CD4-positive, CD25-positive, alpha-beta regulatory T cell (primary cell): ENCODE measurements around the gene NACAD. TPM values are rescaled to one million over a fixed set of nuclear protein-coding genes. Genes with fewer than 3 reads are reported as not detected.

ENCODE experiments used
- ATAC-seq, 2 donors: fragments of 150-1000 bp; cut with Tn5 transposase; one replicate each; pipeline ENCODE4 v1.10.0; 2021; ENCODE audit warnings: low read depth in 2 of 2, moderate number of reproducible peaks in 2 of 2, moderate library complexity in 1 of 2
- DNase-seq, 3 donors: peaks; one replicate each; pipeline versions ENCODE4 v3.0.0 to v3.0.0-alpha.2; 2012 to 2022; ENCODE audit warnings: mixed read lengths in 1 of 3
- H3K27ac ChIP-seq: one replicate; pipeline ENCODE4 v1.7.0; 2013; ENCODE audit warnings: mild to moderate bottlenecking, low read length; ENCODE audit not compliant: insufficient read depth, poor library complexity, severe bottlenecking
- H3K27me3 ChIP-seq: one replicate; pipeline ENCODE4 v1.7.0; 2013; ENCODE audit warnings: low read length; ENCODE audit not compliant: control insufficient read depth, insufficient read depth
- H3K36me3 ChIP-seq: one replicate; pipeline ENCODE4 v1.7.0; 2013; ENCODE audit warnings: mild to moderate bottlenecking, low read length, moderate library complexity; ENCODE audit not compliant: control insufficient read depth, insufficient read depth
- H3K4me1 ChIP-seq: 2 replicates; pipeline ENCODE4 v1.7.0; 2013; ENCODE audit warnings: mild to moderate bottlenecking, low read length; ENCODE audit not compliant: insufficient read depth, control insufficient read depth, poor library complexity, severe bottlenecking
- H3K4me3 ChIP-seq: one replicate; pipeline ENCODE4 v1.7.0; 2013; ENCODE audit warnings: low read depth, mild to moderate bottlenecking, low read length, moderate library complexity
- H3K9me3 ChIP-seq, 2 experiments: 1 replicate in 1 of 2; 2 replicates in 1 of 2; pipeline ENCODE4 v1.7.0; 2013; ENCODE audit warnings: low read length in 2 of 2, mild to moderate bottlenecking in 1 of 2, moderate library complexity in 1 of 2; ENCODE audit not compliant: control insufficient read depth in 2 of 2
- H3K27ac Mint-ChIP-seq, 3 donors: one replicate each; pipeline ENCODE4 v1.8.0; 2020 to 2022; ENCODE audit warnings: mild to moderate bottlenecking in 3 of 3, mixed read lengths in 3 of 3, moderate library complexity in 2 of 3
- H3K27me3 Mint-ChIP-seq: one replicate; pipeline ENCODE4 v1.8.0; 2022; ENCODE audit warnings: mild to moderate bottlenecking, mixed read lengths
- H3K36me3 Mint-ChIP-seq: one replicate; pipeline ENCODE4 v1.8.0; 2020; ENCODE audit warnings: mixed read lengths
- H3K4me1 Mint-ChIP-seq, 4 donors: one replicate each; pipeline ENCODE4 v1.8.0; 2020 to 2022; ENCODE audit warnings: mixed read lengths in 4 of 4, mild to moderate bottlenecking in 1 of 4
- H3K4me3 Mint-ChIP-seq, 4 donors: one replicate each; pipeline ENCODE4 v1.8.0; 2020 to 2022; ENCODE audit warnings: mild to moderate bottlenecking in 4 of 4, mixed read lengths in 4 of 4, moderate library complexity in 3 of 4
- H3K9me3 Mint-ChIP-seq, 7 donors: one replicate each; pipeline ENCODE4 v1.8.0; 2020 to 2022; ENCODE audit warnings: mixed read lengths in 7 of 7, mild to moderate bottlenecking in 3 of 7, moderate library complexity in 2 of 7
- polyA plus RNA-seq, 4 donors: library from polyadenylated mRNA; unstranded; fragments of 300-500 nt; fragmentation: Illumina TruSeq; gene quantifications; one replicate each; pipeline ENCODE4 v1.2.3, GENCODE V29; 2021
- total RNA-seq: library from RNA; stranded (reverse); gene quantifications from one replicate; pipeline ENCODE4 v1.2.3, GENCODE V29; 2022

NACAD gene
- total and polyA plus RNA-seq, 5 donors from 2014 or later, result 0.07 TPM; not detected in 4

GRCh38 chr7:45074528-45075354, 14.0 kb downstream of the NACAD start:
- H3K27me3 ChIP-seq, result no peaks in the 10 kb centered on the region
- no peak overlapping the region for H3K4me3 ChIP-seq
- no peak for ATAC-seq
- H3K27ac ChIP-seq, result no peak overlapping the region
- no peaks in the 10 kb centered on the region for H3K9me3 Mint-ChIP-seq
- H3K27ac Mint-ChIP-seq, result no peak overlapping the region
- H3K4me3 Mint-ChIP-seq, result no peak overlapping the region
- H3K27me3 Mint-ChIP-seq, result no peaks in the 10 kb centered on the region
- peaks cover 0 to 25% (median 3%) of the 10 kb centered on the region in 4 donors for H3K4me1 Mint-ChIP-seq
- no peaks in the 10 kb centered on the region for H3K9me3 ChIP-seq
- no peak for DNase-seq
- H3K36me3 Mint-ChIP-seq, result peaks cover 32% of the 10 kb centered on the region
- H3K36me3 ChIP-seq, result peaks cover 78% of the 10 kb centered on the region
- H3K4me1 ChIP-seq, result no peaks in the 10 kb centered on the region

DNA sequence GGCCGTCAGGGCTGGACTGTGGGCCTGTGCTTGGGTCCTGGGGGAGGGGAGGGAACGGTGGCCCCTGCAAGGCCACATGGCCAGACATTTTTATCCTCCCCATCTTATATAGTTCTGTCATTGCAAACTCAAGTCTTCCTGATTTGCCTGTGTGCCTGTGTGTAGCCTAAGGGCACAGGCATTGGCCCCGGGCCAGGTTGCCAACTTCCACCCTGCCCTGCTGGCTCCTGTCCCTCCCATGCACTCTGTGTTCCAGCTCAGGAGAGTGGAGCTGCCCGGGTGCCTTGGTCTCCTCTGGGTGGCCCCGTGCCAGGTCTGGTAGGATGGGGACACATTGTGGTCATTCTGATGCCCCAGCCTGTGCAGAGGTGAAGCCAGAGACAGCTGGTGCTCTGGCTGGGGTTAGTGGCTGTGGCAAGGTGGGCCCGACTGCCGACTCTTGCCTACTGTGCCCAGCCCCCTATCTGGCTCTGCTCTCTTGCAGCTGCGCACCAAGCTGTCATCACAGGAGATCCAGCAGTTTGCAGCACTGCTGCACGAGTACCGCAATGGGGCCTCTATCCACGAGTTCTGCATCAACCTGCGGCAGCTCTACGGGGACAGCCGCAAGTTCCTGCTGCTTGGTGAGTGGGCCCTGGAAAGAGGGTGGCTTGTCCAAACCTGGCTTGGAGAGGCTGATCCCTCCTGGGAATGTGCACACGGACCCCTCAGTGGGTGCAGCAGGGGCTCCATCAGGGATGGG, 14.8 kb downstream of the NACAD start:
- Histone ChIP-seq H3K27ac (no peak overlapping the region), H3K36me3 (peaks cover 86% of the 10 kb centered on the region), H3K9me3 (no peaks in the 10 kb centered on the region), H3K4me3 (no peak overlapping the region), H3K4me1 (no peaks in the 10 kb centered on the region), H3K27me3 (no peaks in the 10 kb centered on the region)
- Mint-ChIP-seq H3K4me3 (no peak overlapping the region), H3K4me1 (peaks cover 0 to 30% (median 6%) of the 10 kb centered on the region in 4 donors), H3K36me3 (peaks cover 32% of the 10 kb centered on the region), H3K9me3 (no peaks in the 10 kb centered on the region), H3K27me3 (no peaks in the 10 kb centered on the region), H3K27ac (no peak overlapping the region)
- no peak for DNase-seq
- ATAC-seq, result no peak

- peaks cover 3% of the 10 kb centered on the region for H3K27me3 Mint-ChIP-seq
- H3K27ac Mint-ChIP-seq, result peak overlapping the region in 1 of 3 donors; percentile 20
- Histone ChIP-seq H3K4me3 (no peak overlapping the region), H3K27me3 (no peaks in the 10 kb centered on the region), H3K36me3 (peaks cover 94% of the 10 kb centered on the region), H3K27ac (no peak overlapping the region), H3K4me1 (peaks cover 2% of the 10 kb centered on the region), H3K9me3 (no peaks in the 10 kb centered on the region)
- no peak overlapping the region for H3K4me3 Mint-ChIP-seq
- no peak for DNase-seq
- H3K4me1 Mint-ChIP-seq, result peaks cover 0 to 34% (median 10%) of the 10 kb centered on the region in 4 donors
- H3K36me3 Mint-ChIP-seq, result peaks cover 36% of the 10 kb centered on the region
- no peaks in the 10 kb centered on the region for H3K9me3 Mint-ChIP-seq
- no peak for ATAC-seq
Measured at GRCh38 chr7:45073031-45073785, 15.6 kb downstream of the NACAD start.

GRCh38 chr7:45072131-45073030, 16.4 kb downstream of the NACAD start:
- no peaks in the 10 kb centered on the region for H3K9me3 ChIP-seq
- no peak overlapping the region for H3K27ac ChIP-seq
- H3K36me3 Mint-ChIP-seq, result peaks cover 36% of the 10 kb centered on the region
- no peaks in the 10 kb centered on the region for H3K9me3 Mint-ChIP-seq
- no peak overlapping the region for H3K4me3 ChIP-seq
- H3K27me3 ChIP-seq, result no peaks in the 10 kb centered on the region
- H3K27ac Mint-ChIP-seq, result peak overlapping the region in 1 of 3 donors; percentile 20
- DNase-seq (no peak), ATAC-seq (peak in 1 of 2 donors; percentile 26)
- H3K4me1 Mint-ChIP-seq, result peaks cover 0 to 36% (median 14%) of the 10 kb centered on the region in 4 donors
- H3K36me3 ChIP-seq, result peaks cover 98% of the 10 kb centered on the region
- peaks cover 8% of the 10 kb centered on the region for H3K4me1 ChIP-seq
- H3K4me3 Mint-ChIP-seq, result no peak overlapping the region
- H3K27me3 Mint-ChIP-seq, result peaks cover 4% of the 10 kb centered on the region

- Histone ChIP-seq H3K4me1 (peaks cover 8% of the 10 kb centered on the region), H3K27ac (no peak overlapping the region), H3K27me3 (no peaks in the 10 kb centered on the region), H3K9me3 (no peaks in the 10 kb centered on the region), H3K36me3 (peaks cover 96% of the 10 kb centered on the region), H3K4me3 (no peak overlapping the region)
- Mint-ChIP-seq H3K36me3 (peaks cover 36% of the 10 kb centered on the region), H3K4me1 (peaks cover 0 to 44% (median 15%) of the 10 kb centered on the region in 4 donors), H3K4me3 (no peak overlapping the region), H3K27me3 (peaks cover 4% of the 10 kb centered on the region), H3K27ac (peak overlapping the region in 2 of 3 donors; percentile 32 to 73), H3K9me3 (no peaks in the 10 kb centered on the region)
- DNase-seq (no peak), ATAC-seq (no peak)
Measured at GRCh38 chr7:45071528-45071927, 17.2 kb downstream of the NACAD start.

- Histone ChIP-seq H3K4me3 (no peak overlapping the region), H3K27ac (no peak overlapping the region), H3K9me3 (no peaks in the 10 kb centered on the region), H3K4me1 (peaks cover 8% of the 10 kb centered on the region), H3K36me3 (peaks cover 96% of the 10 kb centered on the region), H3K27me3 (no peaks in the 10 kb centered on the region)
- Mint-ChIP-seq H3K36me3 (peaks cover 40% of the 10 kb centered on the region), H3K27me3 (peaks cover 4% of the 10 kb centered on the region), H3K9me3 (no peaks in the 10 kb centered on the region), H3K27ac (no peak overlapping the region), H3K4me1 (peaks cover 0 to 54% (median 22%) of the 10 kb centered on the region in 4 donors), H3K4me3 (peak overlapping the region in 1 of 4 donors; percentile 86)
- ATAC-seq (no peak), DNase-seq (no peak)
Measured at GRCh38 chr7:45070254-45070642, 18.5 kb downstream of the NACAD start.
